GM19328 (cell line): ENCODE measurements around the gene PSME3.

Experiments
- ATAC-seq: cut with Tn5 transposase; IDR thresholded peaks from one replicate; pipeline ENCODE4 v1.9.1; 2021; ENCODE audit warnings: mild to moderate bottlenecking, moderate library complexity; ENCODE audit not compliant: unreplicated experiment

PSME3 gene, protein sequence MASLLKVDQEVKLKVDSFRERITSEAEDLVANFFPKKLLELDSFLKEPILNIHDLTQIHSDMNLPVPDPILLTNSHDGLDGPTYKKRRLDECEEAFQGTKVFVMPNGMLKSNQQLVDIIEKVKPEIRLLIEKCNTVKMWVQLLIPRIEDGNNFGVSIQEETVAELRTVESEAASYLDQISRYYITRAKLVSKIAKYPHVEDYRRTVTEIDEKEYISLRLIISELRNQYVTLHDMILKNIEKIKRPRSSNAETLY

DNA sequence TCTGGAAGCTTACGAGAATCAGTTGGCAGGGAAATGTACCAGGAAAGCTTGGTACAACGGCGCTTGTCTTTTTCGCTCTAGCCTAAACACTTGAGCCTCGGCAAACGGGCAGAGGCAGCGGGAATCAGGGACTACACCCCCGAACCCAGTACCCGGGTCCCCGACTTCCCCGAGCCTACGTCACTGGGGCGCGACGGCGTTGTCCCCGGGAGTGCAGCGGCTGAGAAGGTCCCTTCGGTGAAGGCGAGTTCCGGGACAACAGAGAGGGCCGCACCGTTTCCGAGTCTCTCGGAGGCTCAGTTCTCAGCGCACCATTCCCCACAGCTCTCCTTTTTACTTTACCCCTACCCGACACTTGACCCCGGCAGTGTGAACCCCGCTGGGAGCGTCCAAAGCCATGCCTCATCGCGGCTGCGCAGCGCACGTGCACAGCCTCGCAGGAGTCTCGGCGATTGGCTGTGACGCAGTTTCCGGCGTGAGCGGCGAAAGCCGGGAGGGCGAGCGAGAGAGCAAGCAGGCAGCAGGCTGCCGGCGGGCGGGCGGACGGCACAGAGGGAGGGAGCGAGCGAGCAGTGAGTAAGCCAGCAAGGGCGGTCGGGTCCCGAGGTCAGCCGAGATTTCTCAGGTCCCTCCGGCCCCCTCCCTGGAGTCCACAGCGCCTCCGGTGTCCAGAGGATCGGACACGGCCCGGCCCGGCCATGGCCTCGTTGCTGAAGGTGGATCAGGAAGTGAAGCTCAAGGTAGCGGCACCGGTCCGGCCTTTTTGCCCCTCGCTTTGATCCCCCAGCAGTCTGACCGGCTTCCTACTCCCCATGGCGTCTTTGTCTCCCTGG lies at the start of gene PSME3:
PSME3 (plus strand) TSS at position 464 of the 833 bp plus-strand sequence; CDS start at position 699, 235 bp downstream.
- ATAC-seq, result peak; percentile 88

DNA sequence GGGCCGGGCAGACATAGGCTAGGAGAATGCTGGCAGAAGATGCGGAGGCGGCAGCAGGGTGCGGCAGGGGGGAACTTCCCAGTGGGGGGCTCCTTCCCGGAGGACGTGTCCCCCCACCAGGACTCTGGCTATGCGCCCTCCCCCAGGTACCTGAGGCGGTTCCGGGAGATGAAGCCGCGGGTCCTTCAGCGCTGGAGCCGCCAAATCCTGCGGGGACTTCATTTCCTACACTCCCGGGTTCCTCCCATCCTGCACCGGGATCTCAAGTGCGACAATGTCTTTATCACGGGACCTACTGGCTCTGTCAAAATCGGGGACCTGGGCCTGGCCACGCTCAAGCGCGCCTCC lies 49.4 kb upstream of the PSME3 start:
- no peak for ATAC-seq

DNA sequence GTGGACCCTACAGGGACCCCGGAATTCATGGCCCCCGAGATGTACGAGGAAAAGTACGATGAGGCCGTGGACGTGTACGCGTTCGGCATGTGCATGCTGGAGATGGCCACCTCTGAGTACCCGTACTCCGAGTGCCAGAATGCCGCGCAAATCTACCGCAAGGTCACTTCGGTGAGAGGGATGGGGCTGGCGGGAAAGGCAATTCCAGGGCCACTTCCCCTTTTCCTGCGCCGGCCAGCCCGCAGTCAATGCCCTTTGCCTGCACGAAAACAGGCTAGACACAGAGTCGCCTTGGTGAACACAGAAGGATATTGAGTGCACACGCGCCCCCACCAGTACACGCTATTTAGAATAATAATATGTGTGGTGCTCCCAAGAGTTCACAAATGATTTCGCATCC lies 48.8 kb upstream of the PSME3 start:
- no peak for ATAC-seq

DNA sequence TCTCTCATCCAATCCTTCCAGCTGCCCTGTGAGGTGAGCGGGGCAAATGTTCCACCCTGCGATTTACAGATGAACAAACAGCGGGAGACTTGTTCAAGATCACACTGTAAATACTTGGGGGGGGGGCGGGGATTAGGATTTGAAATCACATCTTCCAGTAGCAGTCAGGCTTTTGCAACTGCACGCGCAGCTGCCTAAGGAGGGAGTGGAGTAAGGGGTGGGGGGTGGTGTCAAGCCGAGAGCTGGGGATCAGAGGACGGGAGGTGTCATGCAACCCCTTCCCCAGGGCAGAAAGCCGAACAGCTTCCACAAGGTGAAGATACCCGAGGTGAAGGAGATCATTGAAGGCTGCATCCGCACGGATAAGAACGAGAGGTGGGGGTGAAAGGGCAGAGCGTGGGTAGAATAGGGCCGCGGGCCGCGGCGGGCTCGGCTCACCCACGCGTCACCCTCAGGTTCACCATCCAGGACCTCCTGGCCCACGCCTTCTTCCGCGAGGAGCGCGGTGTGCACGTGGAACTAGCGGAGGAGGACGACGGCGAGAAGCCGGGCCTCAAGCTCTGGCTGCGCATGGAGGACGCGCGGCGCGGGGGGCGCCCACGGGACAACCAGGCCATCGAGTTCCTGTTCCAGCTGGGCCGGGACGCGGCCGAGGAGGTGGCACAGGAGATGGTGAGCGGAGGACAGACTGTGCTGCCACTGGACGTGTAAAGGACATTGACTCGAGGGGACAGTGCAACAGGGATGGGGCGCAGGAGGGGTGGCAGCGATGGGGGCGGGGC lies 48.2 kb upstream of the PSME3 start:
- no peak for ATAC-seq

DNA sequence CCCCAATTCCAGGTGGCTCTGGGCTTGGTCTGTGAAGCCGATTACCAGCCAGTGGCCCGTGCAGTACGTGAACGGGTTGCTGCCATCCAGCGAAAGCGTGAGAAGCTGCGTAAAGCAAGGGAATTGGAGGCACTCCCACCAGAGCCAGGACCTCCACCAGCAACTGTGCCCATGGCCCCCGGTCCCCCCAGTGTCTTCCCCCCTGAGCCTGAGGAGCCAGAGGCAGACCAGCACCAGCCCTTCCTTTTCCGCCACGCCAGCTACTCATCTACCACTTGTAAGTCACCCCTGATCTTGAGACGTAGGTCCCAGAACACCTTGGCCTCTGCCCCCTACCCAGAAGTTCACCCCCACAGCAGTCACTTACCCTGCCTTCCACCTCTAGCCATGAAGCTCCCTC lies 45.9 kb upstream of the PSME3 start:
- ATAC-seq, result no peak

DNA sequence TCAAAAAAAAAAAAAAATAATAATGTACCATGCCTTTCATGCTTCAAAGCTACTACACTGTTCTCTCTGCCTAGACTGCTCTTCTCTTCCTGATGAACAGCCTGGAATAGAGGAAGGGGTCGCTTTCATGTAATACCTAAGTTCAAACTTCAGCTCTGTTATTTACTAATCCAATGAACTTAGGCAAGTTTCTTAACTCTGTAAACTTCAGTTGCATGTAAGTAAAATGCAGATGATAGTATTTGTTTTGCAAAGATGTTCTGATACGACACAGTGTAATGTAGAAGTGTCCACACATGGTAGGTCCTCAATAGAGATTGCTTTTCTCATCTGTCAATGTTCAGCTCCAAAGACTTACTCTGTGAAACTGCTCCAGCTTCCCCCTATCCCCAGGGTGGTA lies 41.2 kb upstream of the PSME3 start:
- ATAC-seq, result no peak

DNA sequence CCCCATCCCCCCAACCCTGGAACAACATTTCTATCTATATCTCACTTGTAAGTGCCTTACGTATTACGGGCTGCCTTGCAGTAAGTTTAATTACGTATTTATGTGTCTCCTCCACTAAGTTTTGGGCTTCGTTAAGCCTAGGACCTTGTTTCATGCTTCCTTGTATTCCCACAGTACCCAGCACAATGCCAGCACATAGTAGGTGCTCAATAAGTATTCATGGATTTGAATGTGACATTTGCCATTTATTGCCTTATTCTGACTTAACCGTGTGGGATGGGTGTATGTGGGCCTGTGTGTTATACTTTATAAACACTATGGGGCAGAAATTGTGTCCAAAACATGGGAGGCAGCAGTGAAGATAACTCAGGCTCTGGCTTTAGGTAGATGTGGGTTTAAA lies 40.7 kb upstream of the PSME3 start:
- no peak for ATAC-seq

DNA sequence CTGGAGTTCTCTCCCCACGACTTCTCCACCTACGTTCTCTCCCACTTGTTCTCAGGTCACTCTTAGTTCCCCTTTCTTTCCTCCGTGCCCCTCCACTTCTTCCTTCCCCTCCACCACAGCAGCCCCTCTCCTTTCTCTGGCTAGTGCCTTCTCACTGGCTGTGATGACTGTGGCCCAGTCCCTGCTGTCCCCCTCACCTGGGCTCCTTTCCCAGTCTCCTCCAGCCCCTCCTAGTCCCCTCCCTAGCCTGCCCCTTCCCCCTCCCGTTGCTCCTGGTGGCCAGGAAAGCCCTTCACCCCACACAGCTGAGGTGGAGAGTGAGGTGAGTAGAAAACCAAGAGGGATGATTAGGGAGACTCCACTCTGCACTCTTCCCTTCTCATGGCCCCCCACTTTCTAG lies 38.1 kb upstream of the PSME3 start:
- no peak for ATAC-seq

DNA sequence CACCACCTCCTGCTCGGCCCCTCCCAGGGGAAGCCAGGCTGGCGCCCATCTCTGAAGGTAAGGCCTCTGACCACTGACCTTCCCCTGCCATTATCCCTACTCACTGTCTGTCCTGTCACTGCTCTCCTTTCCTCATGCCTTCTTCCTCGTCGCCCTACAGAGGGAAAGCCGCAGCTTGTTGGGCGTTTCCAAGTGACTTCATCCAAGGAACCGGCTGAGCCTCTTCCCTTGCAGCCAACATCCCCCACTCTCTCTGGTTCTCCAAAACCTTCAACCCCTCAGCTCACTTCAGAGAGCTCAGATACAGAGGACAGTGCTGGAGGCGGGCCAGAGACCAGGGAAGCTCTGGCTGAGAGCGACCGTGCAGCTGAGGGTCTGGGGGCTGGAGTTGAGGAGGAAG lies 37.7 kb upstream of the PSME3 start:
- no peak for ATAC-seq

DNA sequence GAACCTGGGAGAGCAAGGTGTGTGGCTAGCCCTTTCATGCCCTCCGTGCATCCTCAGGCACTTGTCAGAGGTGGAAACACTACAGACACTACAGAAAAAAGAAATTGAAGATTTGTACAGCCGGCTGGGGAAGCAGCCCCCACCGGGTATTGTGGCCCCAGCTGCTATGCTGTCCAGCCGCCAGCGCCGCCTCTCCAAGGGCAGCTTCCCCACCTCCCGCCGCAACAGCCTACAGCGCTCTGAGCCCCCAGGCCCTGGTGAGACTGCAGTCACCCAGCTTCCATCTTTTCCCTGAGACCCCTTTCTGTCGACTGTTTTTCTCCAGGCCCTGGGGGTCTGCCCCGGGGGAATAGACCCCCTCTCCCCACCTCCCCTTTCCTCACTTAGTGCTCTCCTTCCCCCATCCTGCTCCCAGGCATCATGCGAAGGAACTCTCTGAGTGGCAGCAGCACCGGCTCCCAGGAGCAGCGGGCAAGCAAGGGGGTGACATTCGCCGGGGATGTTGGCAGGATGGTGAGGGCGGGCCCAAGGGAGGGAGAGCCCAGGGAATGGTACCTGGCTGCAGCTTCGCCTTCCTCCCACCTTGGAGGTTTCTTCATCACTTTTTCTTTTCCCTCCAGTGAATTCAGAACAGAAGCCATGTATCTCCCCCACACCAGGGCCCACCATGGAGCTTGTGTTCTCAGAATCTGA lies 37.0 kb upstream of the PSME3 start:
- ATAC-seq, result no peak

DNA sequence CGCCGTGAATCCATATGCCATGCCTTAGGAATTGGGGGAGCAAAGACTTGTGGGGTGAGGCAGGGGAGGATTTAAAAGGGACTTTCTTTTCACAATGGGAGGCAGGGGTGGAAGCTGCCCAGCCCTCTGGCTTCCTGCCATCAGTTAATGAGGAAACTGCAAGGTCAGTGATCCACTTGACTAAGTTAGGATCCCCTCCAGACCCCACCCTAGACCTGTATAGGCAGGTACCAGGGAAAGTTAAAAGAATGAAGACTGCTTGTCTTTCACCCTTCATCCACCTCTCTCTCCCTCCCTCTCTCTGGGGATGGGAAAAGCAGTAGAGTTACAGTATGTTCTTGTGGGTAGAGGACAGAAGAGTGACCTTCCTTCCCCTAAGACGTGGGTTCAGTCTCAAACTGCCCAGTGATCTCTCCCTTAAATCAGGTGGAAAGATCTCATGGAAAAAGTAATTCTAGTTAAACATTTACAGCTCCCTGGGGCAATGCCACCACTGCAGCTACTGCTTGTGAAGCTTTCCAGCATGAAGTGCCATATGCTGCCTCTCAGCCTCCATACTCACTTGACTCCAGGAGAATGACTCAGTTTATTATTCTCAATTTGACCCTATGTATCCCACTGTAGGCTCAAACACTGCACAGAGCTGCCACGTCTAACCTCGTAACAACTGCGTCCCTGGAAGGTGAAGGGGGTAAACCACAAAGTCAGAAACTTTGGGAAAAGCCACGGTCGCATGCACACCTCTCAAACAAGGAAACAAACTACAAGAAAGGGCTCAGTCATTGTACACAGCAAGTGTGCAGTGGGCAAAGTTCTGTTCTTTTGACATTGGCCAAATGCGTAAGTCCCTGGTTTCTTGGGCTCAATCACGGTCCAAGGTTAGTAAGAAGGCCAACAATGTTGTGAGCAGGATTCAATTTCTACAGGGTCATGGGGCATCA lies 35.9 kb upstream of the PSME3 start:
- ATAC-seq, result no peak

DNA sequence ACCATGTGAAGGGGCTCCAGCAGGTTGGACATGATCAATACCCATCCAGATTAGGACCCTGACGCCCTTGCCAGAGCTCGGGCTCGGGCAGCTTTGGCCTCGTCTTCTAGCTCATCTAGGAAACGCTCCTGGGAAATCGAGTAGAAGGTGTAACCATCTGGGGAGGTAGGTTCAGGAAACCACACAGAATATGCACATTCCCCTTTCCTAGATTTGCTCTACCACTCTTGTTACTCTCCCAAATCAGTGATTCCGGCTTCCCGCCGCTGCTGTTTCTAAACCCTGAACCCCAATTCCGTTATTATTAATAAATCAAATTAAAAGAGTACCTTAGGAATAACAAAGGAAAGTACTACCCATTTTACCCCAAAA lies 35.2 kb upstream of the PSME3 start:
- no peak for ATAC-seq

DNA sequence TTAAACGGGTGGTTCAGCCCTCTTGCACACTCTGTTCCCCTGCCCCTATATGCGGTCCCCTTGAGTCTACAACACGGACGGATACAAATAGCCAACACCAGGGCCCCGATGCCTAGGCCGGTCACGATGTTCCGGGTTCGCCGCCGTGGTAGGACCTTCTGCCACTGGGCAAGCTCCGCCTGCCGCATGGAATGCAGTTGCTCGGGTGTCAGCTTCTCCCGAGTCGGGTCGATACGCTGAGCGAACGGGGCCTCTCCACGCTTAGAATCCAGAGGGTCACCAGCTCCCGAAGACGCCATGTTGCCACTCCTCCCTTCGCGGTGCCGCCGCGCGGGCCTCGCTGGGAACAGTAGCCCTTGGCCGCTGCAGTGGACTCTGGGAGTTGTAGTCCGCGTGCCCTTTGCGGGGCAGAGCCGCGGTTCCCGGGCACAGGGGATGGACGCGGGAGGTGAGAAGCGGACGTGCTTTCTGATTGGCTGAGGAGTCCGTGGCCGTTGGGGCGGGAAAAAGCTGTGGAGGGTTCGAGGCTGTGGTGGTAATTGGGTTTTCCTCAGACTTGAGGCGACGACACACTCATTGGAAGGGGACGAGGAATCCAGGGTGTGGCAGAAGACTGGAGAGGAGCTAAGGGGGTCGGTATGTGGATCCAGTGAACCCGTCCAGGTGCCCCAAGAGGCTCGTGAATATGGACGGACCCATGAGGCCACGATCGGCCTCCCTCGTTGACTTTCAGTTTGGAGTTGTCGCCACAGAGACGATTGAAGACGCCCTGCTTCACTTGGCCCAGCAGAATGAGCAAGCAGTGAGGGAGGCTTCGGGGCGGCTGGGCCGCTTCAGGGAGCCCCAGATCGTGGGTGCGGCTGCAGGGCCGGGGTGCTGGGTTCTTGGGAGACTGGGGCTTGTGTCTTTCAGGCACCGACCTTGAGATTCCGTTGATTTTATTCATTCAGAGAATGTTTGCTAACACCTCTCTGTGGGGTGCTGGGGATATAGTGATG lies 34.5 kb upstream of the PSME3 start, which contains the start of the genes CNTD1 and COA3:
CNTD1 (plus strand) TSS at position 479 of the 998 bp plus-strand sequence; CDS start at position 686, 207 bp downstream.
COA3 (minus strand) TSS at position 322 of the 998 bp plus-strand sequence; CDS start at position 299, 23 bp downstream.
- peak; percentile 53 for ATAC-seq

DNA sequence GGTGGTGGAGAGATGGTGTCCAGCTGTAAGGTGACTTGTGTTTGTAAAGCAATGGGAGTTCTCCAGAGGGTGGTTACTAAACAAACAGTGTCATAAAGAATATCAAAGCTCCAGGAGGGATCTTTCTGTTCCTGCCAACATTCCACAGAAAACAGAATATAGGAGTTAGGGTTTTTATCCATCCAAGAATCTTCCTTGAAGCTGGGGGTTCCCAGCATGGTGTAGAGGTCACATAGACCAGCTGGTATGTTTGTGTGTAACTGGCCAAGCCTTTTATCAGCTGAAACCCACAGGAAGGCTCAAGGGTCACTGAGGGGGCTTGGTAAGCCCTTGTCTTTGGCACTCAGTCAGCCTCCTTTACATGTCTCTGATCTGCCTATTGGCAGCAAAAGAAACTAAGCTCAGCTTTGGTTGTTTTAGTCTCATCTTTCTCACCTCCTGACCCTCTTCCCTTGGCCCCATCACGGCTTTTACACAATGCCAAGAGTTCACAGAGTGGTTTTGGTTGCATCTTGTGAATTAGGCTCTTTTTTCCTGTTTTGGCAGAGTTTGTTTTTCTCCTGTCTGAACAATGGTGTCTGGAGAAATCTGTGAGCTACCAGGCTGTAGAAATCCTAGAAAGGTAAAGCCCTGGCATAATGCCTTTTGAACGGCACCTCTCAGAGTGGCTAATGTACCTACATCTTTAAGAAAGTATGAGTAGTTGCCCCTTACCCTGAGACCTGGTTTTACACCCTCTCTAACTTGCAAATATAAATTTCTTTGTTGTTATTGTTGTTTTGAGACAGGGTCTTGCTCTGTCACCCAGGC lies 29.9 kb upstream of the PSME3 start:
- no peak for ATAC-seq

DNA sequence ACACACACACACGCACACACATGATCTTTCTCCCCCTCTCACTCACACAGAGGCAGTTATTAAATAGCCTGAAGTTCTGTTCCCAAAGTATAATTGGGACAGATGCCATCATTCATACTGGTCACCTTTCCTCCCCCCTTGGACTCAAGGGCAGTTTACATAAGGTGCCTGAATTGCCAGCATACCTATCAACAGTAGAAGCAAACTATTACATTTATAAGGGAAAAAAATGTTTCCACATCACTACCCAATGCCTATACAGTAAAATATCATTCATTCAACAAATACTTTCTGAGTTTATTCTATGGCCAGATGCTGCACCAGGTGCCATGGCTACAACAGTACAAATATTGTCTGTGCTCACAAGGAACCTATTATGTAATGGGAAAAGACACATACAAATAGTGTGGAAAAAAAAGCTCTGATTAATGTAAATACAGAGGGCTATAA lies 28.3 kb upstream of the PSME3 start:
- no peak for ATAC-seq

DNA sequence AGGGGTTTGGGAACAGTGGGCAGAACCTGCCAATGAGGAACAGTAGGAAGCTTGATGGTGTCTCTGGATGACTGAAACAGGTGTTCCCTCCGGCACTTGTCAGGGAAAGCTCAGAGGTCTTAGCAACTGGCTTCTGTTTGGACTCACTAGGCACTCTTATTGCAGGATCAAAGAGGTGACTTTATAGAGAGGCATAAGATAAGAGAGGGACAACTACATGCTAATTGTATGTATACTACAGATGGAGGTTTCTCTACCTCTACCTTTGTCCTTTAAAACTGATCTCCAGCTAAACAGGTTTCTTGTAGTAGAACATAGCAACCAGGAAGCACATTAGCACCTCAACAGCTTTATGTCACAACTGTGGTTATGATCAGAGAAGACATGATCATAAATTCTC lies 26.9 kb upstream of the PSME3 start:
- no peak for ATAC-seq

DNA sequence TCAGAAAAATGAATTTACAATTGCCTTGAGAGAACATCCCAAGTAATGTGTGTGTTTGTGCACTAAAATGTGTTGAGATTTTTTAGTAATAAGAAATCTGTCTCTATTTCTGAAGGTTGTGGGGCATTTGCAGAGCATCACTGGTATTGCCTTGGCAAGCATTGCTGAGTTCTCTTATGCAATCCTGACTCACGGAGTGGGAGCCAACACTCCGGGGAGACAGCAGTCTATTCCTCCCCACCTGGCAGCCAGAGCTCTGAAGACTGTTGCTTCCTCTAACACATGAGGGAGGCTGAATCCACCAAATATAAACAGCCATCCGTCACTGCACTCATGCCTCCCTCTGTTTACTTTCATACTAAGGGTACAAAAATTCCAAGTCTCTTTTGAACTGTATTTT lies 23.9 kb upstream of the PSME3 start:
- ATAC-seq, result no peak
